ENCODE results near the gene FOXM1.

DNA sequence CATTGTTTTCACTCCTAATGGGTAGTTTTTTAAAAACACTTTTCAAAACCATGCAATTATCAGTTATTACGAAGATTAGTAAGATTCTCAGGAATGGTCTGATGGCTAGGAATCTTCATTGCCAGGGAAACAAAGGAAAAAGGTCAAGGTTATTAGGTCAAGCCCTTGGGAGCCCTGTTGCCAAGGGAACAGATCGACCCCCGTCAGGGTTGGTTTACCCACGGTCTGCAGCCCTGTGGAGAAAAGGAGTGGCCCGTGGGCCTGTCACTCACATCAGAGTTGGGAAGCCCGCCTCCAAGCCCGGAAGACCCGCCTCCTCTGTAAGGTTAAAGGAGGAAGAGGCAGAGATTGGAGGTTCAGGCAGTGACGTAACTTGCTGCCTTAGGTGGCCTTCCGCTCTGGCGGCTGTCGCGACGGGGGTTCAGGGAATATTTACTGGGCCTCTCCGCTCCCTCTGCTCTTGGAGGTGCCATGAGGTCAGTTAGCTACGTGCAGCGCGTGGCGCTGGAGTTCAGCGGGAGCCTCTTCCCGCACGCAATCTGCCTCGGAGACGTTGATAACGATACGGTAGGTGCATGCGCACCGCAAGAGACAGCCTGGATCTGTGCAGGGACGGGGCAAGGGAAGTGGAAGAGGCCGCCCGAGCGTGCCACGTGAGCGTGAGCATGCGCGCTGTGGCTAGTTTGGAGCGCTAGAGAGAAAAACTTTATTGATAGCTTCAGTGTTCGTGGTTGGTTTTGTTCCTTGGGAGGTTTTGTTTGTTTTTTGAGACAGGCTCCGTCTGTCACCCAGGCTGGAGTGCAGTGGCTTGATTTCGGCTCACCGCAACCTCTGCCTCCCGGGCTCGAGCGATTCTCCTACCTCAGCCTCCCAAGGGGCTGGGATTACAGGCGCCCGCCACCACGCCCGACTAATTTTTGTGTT lies 64.4 kb downstream of the FOXM1 start, which contains the start of gene ITFG2:
- TF ChIP-seq, protein P1, sequence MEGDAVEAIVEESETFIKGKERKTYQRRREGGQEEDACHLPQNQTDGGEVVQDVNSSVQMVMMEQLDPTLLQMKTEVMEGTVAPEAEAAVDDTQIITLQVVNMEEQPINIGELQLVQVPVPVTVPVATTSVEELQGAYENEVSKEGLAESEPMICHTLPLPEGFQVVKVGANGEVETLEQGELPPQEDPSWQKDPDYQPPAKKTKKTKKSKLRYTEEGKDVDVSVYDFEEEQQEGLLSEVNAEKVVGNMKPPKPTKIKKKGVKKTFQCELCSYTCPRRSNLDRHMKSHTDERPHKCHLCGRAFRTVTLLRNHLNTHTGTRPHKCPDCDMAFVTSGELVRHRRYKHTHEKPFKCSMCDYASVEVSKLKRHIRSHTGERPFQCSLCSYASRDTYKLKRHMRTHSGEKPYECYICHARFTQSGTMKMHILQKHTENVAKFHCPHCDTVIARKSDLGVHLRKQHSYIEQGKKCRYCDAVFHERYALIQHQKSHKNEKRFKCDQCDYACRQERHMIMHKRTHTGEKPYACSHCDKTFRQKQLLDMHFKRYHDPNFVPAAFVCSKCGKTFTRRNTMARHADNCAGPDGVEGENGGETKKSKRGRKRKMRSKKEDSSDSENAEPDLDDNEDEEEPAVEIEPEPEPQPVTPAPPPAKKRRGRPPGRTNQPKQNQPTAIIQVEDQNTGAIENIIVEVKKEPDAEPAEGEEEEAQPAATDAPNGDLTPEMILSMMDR (IDR thresholded peaks at IDR 0.05), result no peak
- TF ChIP-seq ZFX (IDR thresholded peaks at IDR 0.05; ENCODE audit: borderline replicate concordance), result no peak
